Measurements from ENCODE around the gene MARCHF5. TPM values are rescaled to one million over a fixed set of nuclear protein-coding genes. Genes with fewer than 3 reads are reported as not detected.

MARCHF5 gene
- total and polyA plus RNA-seq, 10 of the 15 experiments (the other 5 are each of a cell fraction or from before 2014, with no cell fraction given) = 4.8 to 46.8 (median 19.0) TPM

- peak overlapping the region; percentile 60 for H2AFZ ChIP-seq (ENCODE audit: control insufficient read depth, low read depth, low read length)
- no peak overlapping the region for H3K9ac ChIP-seq (ENCODE audit: control insufficient read depth, insufficient read depth, low read length)
- H3K4me1 ChIP-seq (ENCODE audit: control insufficient read depth, insufficient read depth, low read length) = peaks cover 15% of the 10 kb centered on the region
- H3K4me2 ChIP-seq (ENCODE audit: control insufficient read depth, insufficient read depth) = peak overlapping the region; percentile 55; the same call in 1 of the 2 replicates
- RAD21 ChIA-PET (ENCODE audit: unreplicated experiment) = interaction anchor here (0.5 to 4.4 kb wide), 6 partner anchors 15 to 155 kb away, joined by 3 to 21 read pairs (median 5); partner anchors contain the start of genes CPEB3 and MARCHF5
- peaks cover 3% of the 10 kb centered on the region for H3K79me2 ChIP-seq (ENCODE audit: control insufficient read depth, insufficient read depth, low read length)
- peaks cover 0 to 2% of the 10 kb centered on the region in 2 experiments; a peak in 1 of 4 replicates for H3K36me3 ChIP-seq (ENCODE audit: control insufficient read depth in 2 of 2, insufficient read depth in 2 of 2, low read length in 1 of 2)
- POLR2A ChIA-PET = interaction anchor here (0.5 to 1.0 kb wide), 4 partner anchors 48 to 75 kb away, joined by 4 read pairs; partner anchors contain the start of gene MARCHF5
- DNase-seq (ENCODE audit: low read depth, low spot score) = no peak
- H3K27ac ChIP-seq (ENCODE audit: control insufficient read depth, insufficient read depth) = no peak overlapping the region
- CTCF ChIA-PET = interaction anchor here (0.6 to 2.5 kb wide), 5 partner anchors 23 to 155 kb away, joined by 3 to 10 read pairs (median 5); partner anchors contain the start of genes CPEB3 and MARCHF5
- intact Hi-C loops (cut with micrococcal nuclease; ENCODE audit: unreplicated experiment) (no loop called here), in situ Hi-C loops (cut with MboI) (no loop called here)
- no peak overlapping the region for H3K4me3 ChIP-seq
- peak; percentile 44; the same call in 2 of the 3 replicates for ATAC-seq
- no peaks in the 10 kb centered on the region for H3K9me3 ChIP-seq (replicated peaks; ENCODE audit: control insufficient read depth, insufficient read depth, low read length)
- no peaks in the 10 kb centered on the region; a peak in 1 of 4 replicates for H3K27me3 ChIP-seq (replicated peaks in 1 of 2; ENCODE audit: control insufficient read depth in 2 of 2, insufficient read depth in 2 of 2, low read length in 1 of 2)
- no TSS peak for BruUV-seq (replicated peaks)
- 0 out of 2 replicates have a peak, but pooled peaks cover 3% of the 10 kb centered on the region for H4K20me1 ChIP-seq (ENCODE audit: control insufficient read depth, insufficient read depth)
- SMC1A ChIA-PET (ENCODE audit: uncharacterized antibody, unreplicated experiment) = interaction anchor here (0.6 to 4.9 kb wide), 16 partner anchors 11 to 155 kb away, joined by 3 to 31 read pairs (median 4); partner anchors contain the start of genes CPEB3 and MARCHF5
- WGBS (ENCODE audit: insufficient coverage, insufficient replicate concordance, low lambda C conversion rate, missing lambda C conversion rate) = 5% methylated on average over 8 of the region's 8 CpGs
- peak; percentile 70 for FAIRE-seq
- TF ChIP-seq NR2C2 (IDR thresholded peaks at IDR 0.05; ENCODE audit: borderline replicate concordance, control insufficient read depth, insufficient read length, low read depth) = no peak
- no peak for TF ChIP-seq SMAD1 (IDR thresholded peaks at IDR 0.05; ENCODE audit: low read depth, partially characterized antibody)
- no peak for TF ChIP-seq ZBED1 (IDR thresholded peaks at IDR 0.05; ENCODE audit: borderline replicate concordance)
- TF ChIP-seq RELB (IDR thresholded peaks at IDR 0.05; ENCODE audit: low read depth) = peak; percentile 55; the same call in 1 of the 2 replicates
- TF ChIP-seq RELA (IDR thresholded peaks at IDR 0.05; ENCODE audit: borderline replicate concordance, partially characterized antibody) = no peak
- TF ChIP-seq CHD1 (IDR thresholded peaks at IDR 0.05; ENCODE audit: low read depth, low read length) = peak; percentile 86; the same call in 1 of the 2 replicates
- TF ChIP-seq SPI1 (IDR thresholded peaks at IDR 0.05; ENCODE audit: borderline replicate concordance, insufficient read depth, low read depth, low read length) = peak; percentile 63; the same call in 1 of the 2 replicates
- TF ChIP-seq GATAD2B (conservative IDR thresholded peaks at IDR 0.05; ENCODE audit: low read depth) = no peak
- TF ChIP-seq BCLAF1 (IDR thresholded peaks at IDR 0.05) = peak; percentile 79
- TF ChIP-seq BACH1 (IDR thresholded peaks at IDR 0.05; ENCODE audit: borderline replicate concordance) = no peak
- peak; percentile 18; the same call in 1 of the 2 replicates for TF ChIP-seq JUND (IDR thresholded peaks at IDR 0.05; ENCODE audit: low read depth, low read length)
- no peak for TF ChIP-seq CREM (IDR thresholded peaks at IDR 0.05; ENCODE audit: low read depth)
- TF ChIP-seq ATF2 (IDR thresholded peaks at IDR 0.05; ENCODE audit: low read length) = no peak
- TF ChIP-seq DPF2 (IDR thresholded peaks at IDR 0.05) = no peak
- TF ChIP-seq GABPA (IDR thresholded peaks at IDR 0.05; ENCODE audit: low read depth) = no peak
- no peak for TF ChIP-seq NBN (IDR thresholded peaks at IDR 0.05)
- no peak for TF ChIP-seq ETV6 (conservative IDR thresholded peaks at IDR 0.05 in 1 of 2, IDR thresholded peaks at IDR 0.05 in 1 of 2; ENCODE audit: borderline replicate concordance in 1 of 2, low read depth in 1 of 2)
Measured at GRCh38 chr10:92242910-92243671, 47.9 kb upstream of the MARCHF5 start.

Measured in GM12878 (cell line).